HG02642 (cell line): ENCODE results near the gene FAM135A.
A peak's percentile ranks its signal among the peaks of the same experiment; 100 is the strongest.
"Not testable (repeated sequence)": the region's sequence is repeated elsewhere in the genome, so short reads cannot be mapped to it uniquely, and the experiment has no call there.

Source experiments
- ATAC-seq: cut with Tn5 transposase; IDR thresholded peaks from one replicate; pipeline ENCODE4 v1.9.1; 2021; ENCODE audit warnings: mild to moderate bottlenecking; ENCODE audit not compliant: unreplicated experiment, poor library complexity

Gene FAM135A

GRCh38 chr6:70530023-70530422, 116.7 kb downstream of the FAM135A start:
- no peak for ATAC-seq

- no peak for ATAC-seq
Measured at GRCh38 chr6:70531133-70531532, 117.8 kb downstream of the FAM135A start.

- ATAC-seq, result no peak
Measured at GRCh38 chr6:70537266-70537665, 124.0 kb downstream of the FAM135A start.

GRCh38 chr6:70538376-70538775, 125.1 kb downstream of the FAM135A start:
- ATAC-seq, result peak; percentile 62

- no peak for ATAC-seq
Measured at GRCh38 chr6:70547313-70547712, 134.0 kb downstream of the FAM135A start.

- ATAC-seq, result no peak
Measured at GRCh38 chr6:70547905-70548304, 134.6 kb downstream of the FAM135A start.

- no peak for ATAC-seq
Measured at GRCh38 chr6:70549327-70549726, 136.0 kb downstream of the FAM135A start.

- no peak for ATAC-seq
Measured at GRCh38 chr6:70551566-70551965, 138.3 kb downstream of the FAM135A start.

GRCh38 chr6:70552286-70552940, 139.1 kb downstream of the FAM135A start:
- ATAC-seq, result not testable (repeated sequence)

- no peak for ATAC-seq
Measured at GRCh38 chr6:70552974-70553373, 139.7 kb downstream of the FAM135A start.

GRCh38 chr6:70557998-70558397, 144.7 kb downstream of the FAM135A start:
- ATAC-seq, result no peak

- ATAC-seq, result not testable (repeated sequence)
Measured at GRCh38 chr6:70562401-70562800, 149.1 kb downstream of the FAM135A start.

- ATAC-seq, result no peak
Measured at GRCh38 chr6:70563530-70563929, 150.2 kb downstream of the FAM135A start.

- peak; percentile 99 for ATAC-seq
Measured at GRCh38 chr6:70566751-70567382, 153.6 kb downstream of the FAM135A start, which contains the start of gene SDHAF4. TSS of gene SDHAF4 (plus strand) at chr6:70566930. CDS start at chr6:70566941, 11 bp downstream.

GRCh38 chr6:70574643-70575042, 161.3 kb downstream of the FAM135A start:
- ATAC-seq, result no peak

- ATAC-seq, result no peak
Measured at GRCh38 chr6:70575899-70576495, 162.7 kb downstream of the FAM135A start.

GRCh38 chr6:70586114-70586513, 172.8 kb downstream of the FAM135A start:
- ATAC-seq, result peak; percentile 98

- ATAC-seq, result no peak
Measured at GRCh38 chr6:70590400-70590799, 177.1 kb downstream of the FAM135A start.

GRCh38 chr6:70592391-70593117, 179.2 kb downstream of the FAM135A start:
- no peak for ATAC-seq

GRCh38 chr6:70593118-70593486, 179.8 kb downstream of the FAM135A start:
- no peak for ATAC-seq

- ATAC-seq, result no peak
Measured at GRCh38 chr6:70599187-70599586, 185.9 kb downstream of the FAM135A start.
